Chondrocyte (in vitro differentiated cells): ENCODE results near the gene PUS10. TPM values are rescaled to one million over a fixed set of nuclear protein-coding genes. Genes with fewer than 3 reads are reported as not detected.
"Not testable (repeated sequence)": the region's sequence is repeated elsewhere in the genome, so short reads cannot be mapped to it uniquely, and the experiment has no call there.

Experiments
- DNase-seq: peaks from one replicate; pipeline ENCODE4 v3.0.0; 2021; ENCODE audit warnings: mixed read lengths, low spot score
- H3K27ac Mint-ChIP-seq: one replicate; pipeline ENCODE4 v1.8.0; 2021; ENCODE audit warnings: mild to moderate bottlenecking, moderate library complexity, mixed read lengths; ENCODE audit not compliant: unreplicated experiment
- H3K27me3 Mint-ChIP-seq: 2 replicates; pipeline ENCODE4 v1.8.0; 2021; ENCODE audit warnings: low read depth, mixed read lengths
- H3K36me3 Mint-ChIP-seq: 2 replicates; pipeline ENCODE4 v1.8.0; 2021; ENCODE audit warnings: low read depth, mixed read lengths
- H3K4me1 Mint-ChIP-seq: 2 replicates; pipeline ENCODE4 v1.8.0; 2021; ENCODE audit warnings: low read depth, mild to moderate bottlenecking, mixed read lengths
- H3K4me3 Mint-ChIP-seq: one replicate; pipeline ENCODE4 v1.8.0; 2021; ENCODE audit warnings: mild to moderate bottlenecking, moderate library complexity, mixed read lengths; ENCODE audit not compliant: unreplicated experiment
- H3K9me3 Mint-ChIP-seq: 2 replicates; pipeline ENCODE4 v1.8.0; 2021; ENCODE audit warnings: low read depth, mixed read lengths
- total RNA-seq: library from RNA; stranded (reverse); gene quantifications from 3 replicates; pipeline ENCODE4 v1.2.1, GENCODE V29; 2021
- TF ChIP-seq, protein P1 (sequence below): fragments of 200-600 bp; sonication (generic); IDR thresholded peaks from 2 replicates; pipeline ENCODE4 v1.5.0; 2021; ENCODE audit warnings: antibody characterized with exemption, mild to moderate bottlenecking, moderate library complexity

The PUS10 gene
- total RNA-seq, 1 donor from 2014 or later: 5.1 TPM

DNA sequence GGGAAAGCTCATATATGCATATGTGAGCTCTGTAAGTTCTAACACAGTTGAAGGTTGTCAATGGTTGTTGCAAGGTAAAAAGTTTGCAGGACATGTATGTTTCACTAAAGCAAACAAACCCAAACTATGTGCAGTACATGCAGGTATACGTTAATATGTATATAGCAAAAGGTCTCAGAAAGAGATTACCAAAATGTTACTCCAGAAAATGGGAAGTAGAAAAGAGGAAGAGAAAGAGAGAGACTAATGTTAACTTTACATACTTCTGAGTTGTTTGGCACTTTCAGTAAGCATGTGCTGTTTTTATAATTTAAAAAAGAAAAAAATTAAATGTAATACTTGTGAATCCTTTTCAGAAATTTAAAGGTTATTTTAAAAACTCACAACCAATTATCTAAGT is 33.3 kb downstream of the PUS10 start:
- H3K36me3 Mint-ChIP-seq: peaks cover 1% of the 10 kb centered on the region
- no peaks in the 10 kb centered on the region for H3K27me3 Mint-ChIP-seq
- no peak overlapping the region for H3K4me3 Mint-ChIP-seq
- no peaks in the 10 kb centered on the region for H3K4me1 Mint-ChIP-seq
- no peak for DNase-seq
- no peak overlapping the region for H3K27ac Mint-ChIP-seq
- no peaks in the 10 kb centered on the region for H3K9me3 Mint-ChIP-seq
- TF ChIP-seq, protein P1, sequence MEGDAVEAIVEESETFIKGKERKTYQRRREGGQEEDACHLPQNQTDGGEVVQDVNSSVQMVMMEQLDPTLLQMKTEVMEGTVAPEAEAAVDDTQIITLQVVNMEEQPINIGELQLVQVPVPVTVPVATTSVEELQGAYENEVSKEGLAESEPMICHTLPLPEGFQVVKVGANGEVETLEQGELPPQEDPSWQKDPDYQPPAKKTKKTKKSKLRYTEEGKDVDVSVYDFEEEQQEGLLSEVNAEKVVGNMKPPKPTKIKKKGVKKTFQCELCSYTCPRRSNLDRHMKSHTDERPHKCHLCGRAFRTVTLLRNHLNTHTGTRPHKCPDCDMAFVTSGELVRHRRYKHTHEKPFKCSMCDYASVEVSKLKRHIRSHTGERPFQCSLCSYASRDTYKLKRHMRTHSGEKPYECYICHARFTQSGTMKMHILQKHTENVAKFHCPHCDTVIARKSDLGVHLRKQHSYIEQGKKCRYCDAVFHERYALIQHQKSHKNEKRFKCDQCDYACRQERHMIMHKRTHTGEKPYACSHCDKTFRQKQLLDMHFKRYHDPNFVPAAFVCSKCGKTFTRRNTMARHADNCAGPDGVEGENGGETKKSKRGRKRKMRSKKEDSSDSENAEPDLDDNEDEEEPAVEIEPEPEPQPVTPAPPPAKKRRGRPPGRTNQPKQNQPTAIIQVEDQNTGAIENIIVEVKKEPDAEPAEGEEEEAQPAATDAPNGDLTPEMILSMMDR: no peak

DNA sequence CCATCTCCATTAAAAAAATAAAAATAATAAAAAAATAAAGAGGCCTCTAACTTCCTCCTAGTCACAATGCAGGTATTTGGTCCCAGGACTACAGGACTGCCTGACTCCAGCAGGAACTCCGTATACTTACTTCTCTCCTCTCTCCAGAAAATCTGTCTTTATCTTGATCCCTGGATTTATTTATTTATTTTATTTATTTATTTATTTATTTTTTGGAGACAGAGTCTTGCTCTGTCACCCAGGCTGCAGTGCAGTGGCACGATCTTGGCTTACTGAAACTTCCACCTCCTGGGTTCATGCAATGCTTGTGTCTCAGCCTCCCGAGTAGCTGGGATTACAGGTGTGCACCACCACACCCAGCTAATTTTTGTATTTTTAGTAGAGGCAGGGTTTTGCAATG is 36.0 kb downstream of the PUS10 start:
- not testable (repeated sequence) for H3K36me3 Mint-ChIP-seq, H3K27ac Mint-ChIP-seq, H3K4me1 Mint-ChIP-seq, H3K9me3 Mint-ChIP-seq, DNase-seq, H3K27me3 Mint-ChIP-seq, H3K4me3 Mint-ChIP-seq

DNA sequence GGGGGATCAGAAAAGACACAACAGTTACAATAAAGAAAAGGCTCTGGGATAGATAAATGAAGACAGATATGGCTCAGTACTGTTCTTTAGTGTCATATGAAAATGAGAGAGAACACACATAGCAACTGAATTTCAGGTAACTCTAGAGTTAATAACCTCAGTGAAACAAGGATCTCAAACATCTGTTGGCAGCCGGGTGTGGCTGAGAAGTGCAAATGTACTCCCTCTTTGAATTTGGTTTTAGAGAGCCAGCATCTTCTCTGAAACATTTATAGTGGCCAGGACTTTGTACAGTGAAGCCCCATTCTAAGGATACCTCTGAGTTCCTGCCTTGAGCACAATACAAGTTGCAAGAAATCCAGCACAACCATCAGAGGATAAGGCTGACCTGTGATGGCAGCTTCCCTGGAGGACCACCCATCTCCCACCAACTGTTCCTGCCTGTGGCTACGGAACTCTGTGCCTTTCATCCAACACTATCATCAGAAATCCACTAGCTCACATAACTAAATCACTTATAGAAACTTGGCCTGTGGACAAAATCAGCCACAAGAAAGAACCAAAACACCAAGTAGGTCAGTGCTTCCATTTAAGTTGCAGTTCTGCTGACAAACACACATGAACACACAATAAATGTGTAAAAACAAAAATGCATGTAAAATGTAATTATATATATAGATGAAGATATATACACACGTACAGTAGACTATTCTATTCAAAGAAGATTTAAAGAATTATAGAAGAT is 37.8 kb downstream of the PUS10 start:
- TF ChIP-seq, protein P1: no peak
- no peak overlapping the region for H3K4me3 Mint-ChIP-seq
- no peaks in the 10 kb centered on the region for H3K4me1 Mint-ChIP-seq
- H3K9me3 Mint-ChIP-seq: no peaks in the 10 kb centered on the region
- peaks cover 1% of the 10 kb centered on the region for H3K36me3 Mint-ChIP-seq
- DNase-seq: no peak
- no peaks in the 10 kb centered on the region for H3K27me3 Mint-ChIP-seq
- no peak overlapping the region for H3K27ac Mint-ChIP-seq

DNA sequence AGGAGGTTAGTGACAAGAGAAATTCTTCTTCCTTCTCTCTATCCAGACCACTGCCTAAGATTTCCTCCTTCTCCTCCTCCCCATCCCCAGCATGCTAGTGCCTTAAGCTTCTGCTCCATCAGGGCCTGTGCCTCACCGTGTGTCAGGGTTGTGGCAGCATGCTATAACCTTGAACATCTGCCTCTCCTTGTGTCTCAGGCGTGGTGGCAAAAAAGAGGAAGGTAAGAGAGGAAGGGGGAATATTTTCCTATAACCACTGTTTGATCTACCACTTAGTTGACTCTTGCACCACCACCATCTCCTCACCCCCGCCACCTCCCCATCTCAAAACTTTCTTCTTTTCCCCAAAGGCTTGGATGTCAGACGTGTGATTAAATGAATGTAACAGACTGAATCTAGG is 38.8 kb downstream of the PUS10 start:
- no peaks in the 10 kb centered on the region for H3K4me1 Mint-ChIP-seq
- H3K27me3 Mint-ChIP-seq: no peaks in the 10 kb centered on the region
- DNase-seq: no peak
- TF ChIP-seq, protein P1: no peak
- H3K9me3 Mint-ChIP-seq: no peaks in the 10 kb centered on the region
- H3K36me3 Mint-ChIP-seq: no peaks in the 10 kb centered on the region
- H3K27ac Mint-ChIP-seq: no peak overlapping the region
- no peak overlapping the region for H3K4me3 Mint-ChIP-seq

- H3K27ac Mint-ChIP-seq: no peak overlapping the region
- H3K9me3 Mint-ChIP-seq: no peaks in the 10 kb centered on the region
- no peaks in the 10 kb centered on the region for H3K27me3 Mint-ChIP-seq
- no peaks in the 10 kb centered on the region for H3K36me3 Mint-ChIP-seq
- TF ChIP-seq, protein P1: no peak
- no peaks in the 10 kb centered on the region for H3K4me1 Mint-ChIP-seq
- DNase-seq: no peak
- H3K4me3 Mint-ChIP-seq: no peak overlapping the region
Observed at GRCh38 chr2:60977562-60977895, 40.5 kb downstream of the PUS10 start.
